GM19240 (cell line): ENCODE measurements around the gene KCNN2.

ENCODE experiments used
- DNase-seq: peaks from one replicate; pipeline ENCODE4 v3.0.0; 2011; ENCODE audit warnings: low spot score; ENCODE audit not compliant: insufficient read length

The KCNN2 gene

GRCh38 chr5:114362197-114362976 lies 517 bp downstream of the KCNN2 start:
- no peak for DNase-seq

- no peak for DNase-seq
Measured at GRCh38 chr5:114362977-114363761, 1.3 kb downstream of the KCNN2 start.

- no peak for DNase-seq
Measured at GRCh38 chr5:114363837-114364236, 2.0 kb downstream of the KCNN2 start.

- no peak for DNase-seq
Measured at GRCh38 chr5:114367029-114367428, 5.2 kb downstream of the KCNN2 start.

- no peak for DNase-seq
Measured at GRCh38 chr5:114369680-114370417, 8.0 kb downstream of the KCNN2 start.

- no peak for DNase-seq
Measured at GRCh38 chr5:114377050-114377844, 15.4 kb downstream of the KCNN2 start.

- no peak for DNase-seq
Measured at GRCh38 chr5:114377946-114378345, 16.1 kb downstream of the KCNN2 start.

- DNase-seq: no peak
Measured at GRCh38 chr5:114380721-114381120, 18.9 kb downstream of the KCNN2 start.

GRCh38 chr5:114387433-114387832 lies 25.6 kb downstream of the KCNN2 start:
- DNase-seq: no peak

GRCh38 chr5:114390431-114390830 lies 28.6 kb downstream of the KCNN2 start:
- DNase-seq: no peak

- DNase-seq: no peak
Measured at GRCh38 chr5:114391321-114391720, 29.5 kb downstream of the KCNN2 start.

- DNase-seq: no peak
Measured at GRCh38 chr5:114393159-114393558, 31.3 kb downstream of the KCNN2 start.

- DNase-seq: no peak
Measured at GRCh38 chr5:114402206-114402605, 40.3 kb downstream of the KCNN2 start.

- no peak for DNase-seq
Measured at GRCh38 chr5:114407783-114408182, 45.9 kb downstream of the KCNN2 start.

- DNase-seq: no peak
Measured at GRCh38 chr5:114408847-114409246, 47.0 kb downstream of the KCNN2 start.

GRCh38 chr5:114411380-114411931 lies 49.6 kb downstream of the KCNN2 start:
- DNase-seq: no peak

GRCh38 chr5:114412510-114413171 lies 50.8 kb downstream of the KCNN2 start:
- no peak for DNase-seq

- no peak for DNase-seq
Measured at GRCh38 chr5:114415760-114416159, 53.9 kb downstream of the KCNN2 start.

GRCh38 chr5:114416254-114416653 lies 54.4 kb downstream of the KCNN2 start:
- no peak for DNase-seq

GRCh38 chr5:114417519-114417918 lies 55.6 kb downstream of the KCNN2 start:
- DNase-seq: no peak
